GM18511 (cell line): ENCODE data around the gene CSMD2.

ENCODE experiments used
- ATAC-seq: cut with Tn5 transposase; IDR thresholded peaks from one replicate; pipeline ENCODE4 v1.9.1; 2021; ENCODE audit warnings: mild to moderate bottlenecking, moderate library complexity; ENCODE audit not compliant: unreplicated experiment

CSMD2 gene

GRCh38 chr1:33866281-33866680, 298.7 kb downstream of the CSMD2 start:
- ATAC-seq, result no peak

- ATAC-seq, result no peak
Measured at GRCh38 chr1:33864460-33865389, 300.3 kb downstream of the CSMD2 start.

- no peak for ATAC-seq
Measured at GRCh38 chr1:33863779-33864178, 301.3 kb downstream of the CSMD2 start, which contains the start of gene HMGB4. TSS of gene HMGB4 (plus strand) at chr1:33864079. CDS start at chr1:33864192, 113 bp downstream.

GRCh38 chr1:33860671-33861070, 304.4 kb downstream of the CSMD2 start:
- no peak for ATAC-seq

GRCh38 chr1:33854091-33854490, 310.9 kb downstream of the CSMD2 start:
- no peak for ATAC-seq

GRCh38 chr1:33853431-33853830, 311.6 kb downstream of the CSMD2 start:
- ATAC-seq, result no peak

- ATAC-seq, result no peak
Measured at GRCh38 chr1:33852711-33853110, 312.3 kb downstream of the CSMD2 start.

GRCh38 chr1:33850481-33850880, 314.5 kb downstream of the CSMD2 start:
- no peak for ATAC-seq

- no peak for ATAC-seq
Measured at GRCh38 chr1:33849211-33849610, 315.8 kb downstream of the CSMD2 start.

- no peak for ATAC-seq
Measured at GRCh38 chr1:33848205-33848937, 316.7 kb downstream of the CSMD2 start.

GRCh38 chr1:33846861-33847260, 318.2 kb downstream of the CSMD2 start:
- ATAC-seq, result no peak

GRCh38 chr1:33844166-33844565, 320.9 kb downstream of the CSMD2 start:
- no peak for ATAC-seq

GRCh38 chr1:33842348-33842747, 322.7 kb downstream of the CSMD2 start:
- ATAC-seq, result no peak

GRCh38 chr1:33841494-33841893, 323.5 kb downstream of the CSMD2 start:
- ATAC-seq, result no peak

- no peak for ATAC-seq
Measured at GRCh38 chr1:33837635-33838034, 327.4 kb downstream of the CSMD2 start.

- no peak for ATAC-seq
Measured at GRCh38 chr1:33836911-33837310, 328.1 kb downstream of the CSMD2 start.

- ATAC-seq, result no peak
Measured at GRCh38 chr1:33828654-33829053, 336.4 kb downstream of the CSMD2 start.

- no peak for ATAC-seq
Measured at GRCh38 chr1:33828059-33828458, 337.0 kb downstream of the CSMD2 start.

- no peak for ATAC-seq
Measured at GRCh38 chr1:33826711-33827110, 338.3 kb downstream of the CSMD2 start.

- ATAC-seq, result no peak
Measured at GRCh38 chr1:33826311-33826710, 338.7 kb downstream of the CSMD2 start.

GRCh38 chr1:33825506-33825905, 339.5 kb downstream of the CSMD2 start:
- ATAC-seq, result no peak

GRCh38 chr1:33824971-33825370, 340.1 kb downstream of the CSMD2 start:
- ATAC-seq, result no peak
